MCF 10A (cell line): ENCODE data around the gene ZNF615. TPM values are rescaled to one million over a fixed set of nuclear protein-coding genes. Genes with fewer than 3 reads are reported as not detected.
"Not testable (repeated sequence)": the region's sequence is repeated elsewhere in the genome, so short reads cannot be mapped to it uniquely, and the experiment has no call there.

ENCODE experiments used
- Bru-seq: library from RNA; stranded (reverse); fragments of 400-500 nt; gene quantifications from one replicate; lab custom pipeline; 2021; lab: Mats Ljungman, UMichigan
- BruChase-seq, 2 experiments: library from RNA; stranded (reverse); fragments of 400-500 nt; gene quantifications; one replicate each; lab custom pipeline; 2021; lab: Mats Ljungman, UMichigan
- BruUV-seq: library from RNA; stranded (reverse); fragments of 400-500 nt; replicated peaks from 2 replicates; lab custom pipeline; 2021; lab: Mats Ljungman, UMichigan
- CTCF ChIA-PET: fragments of 300-600 bp; sonication (Branson Sonifier 250); formaldehyde crosslinking; extraction: SDS; loops from one replicate; lab custom pipeline; 2021; ENCODE audit warnings: antibody characterized with exemption, inconsistent platforms; lab: Yijun Ruan, JAX
- POLR2A ChIA-PET: fragments of 300-600, 350-650 bp; sonication (Branson Sonifier 250); formaldehyde crosslinking; extraction: SDS; loops from one replicate; lab custom pipeline; 2020; ENCODE audit warnings: antibody characterized with exemption, inconsistent platforms; lab: Yijun Ruan, JAX
- DNase-seq: peaks from one replicate; pipeline ENCODE4 v3.0.0-alpha.2; 2018; ENCODE audit not compliant: unreplicated experiment
- H3K27ac Mint-ChIP-seq: one replicate; pipeline ENCODE4 v1.8.0; 2022; ENCODE audit warnings: mild to moderate bottlenecking, low read depth, mixed read lengths; ENCODE audit not compliant: unreplicated experiment
- H3K27me3 Mint-ChIP-seq: one replicate; pipeline ENCODE4 v1.8.0; 2022; ENCODE audit warnings: mixed read lengths; ENCODE audit not compliant: insufficient read depth, unreplicated experiment
- H3K36me3 Mint-ChIP-seq: one replicate; pipeline ENCODE4 v1.8.0; 2022; ENCODE audit warnings: mild to moderate bottlenecking, moderate library complexity, mixed read lengths; ENCODE audit not compliant: insufficient read depth, unreplicated experiment
- H3K4me1 Mint-ChIP-seq: one replicate; pipeline ENCODE4 v1.8.0; 2022; ENCODE audit warnings: mixed read lengths; ENCODE audit not compliant: insufficient read depth, unreplicated experiment
- H3K4me3 Mint-ChIP-seq: one replicate; pipeline ENCODE4 v1.8.0; 2022; ENCODE audit warnings: mild to moderate bottlenecking, moderate library complexity, mixed read lengths; ENCODE audit not compliant: unreplicated experiment
- H3K9me3 Mint-ChIP-seq: one replicate; pipeline ENCODE4 v1.8.0; 2022; ENCODE audit warnings: mixed read lengths; ENCODE audit not compliant: unreplicated experiment
- intact Hi-C: fragments of 100-400 bp; cut with micrococcal nuclease; formaldehyde crosslinking; loops from 2 replicates; pipeline ENCODE4 v1.14.1; 2022
- long read RNA-seq: library from polyadenylated mRNA; stranded (forward); transcript quantifications from one replicate; pipeline ENCODE4 v2.0.0, GENCODE V29; 2022
- total RNA-seq: library from RNA; stranded (reverse); gene quantifications from 2 replicates; pipeline ENCODE4 v1.2.3, GENCODE V29; 2022
- TF ChIP-seq, protein P1 (sequence below): fragments of 200-600 bp; IDR thresholded peaks from one replicate; pipeline ENCODE4 v1.8.0; 2022; ENCODE audit warnings: antibody characterized with exemption, mild to moderate bottlenecking; ENCODE audit not compliant: unreplicated experiment

ZNF615 gene
- total RNA-seq (7.3 and 9.0 TPM in 2 replicates), Bru-seq, nascent RNA (percentile 60 among the genes with signal in this experiment), BruChase-seq, experiment 1, labeled RNA remaining after a 6-hour chase (percentile 63 among the genes with signal in this experiment), BruChase-seq, experiment 2, labeled RNA remaining after a 2-hour chase (percentile 75 among the genes with signal in this experiment)
- long read RNA-seq, full-length matches to known transcripts, result 2 of 3 reads
- long read RNA-seq, partial matches to known transcripts, result 0 of 3 reads
- long read RNA-seq, other reads (novel, unspliced or antisense), result 1 of 3 reads

DNA sequence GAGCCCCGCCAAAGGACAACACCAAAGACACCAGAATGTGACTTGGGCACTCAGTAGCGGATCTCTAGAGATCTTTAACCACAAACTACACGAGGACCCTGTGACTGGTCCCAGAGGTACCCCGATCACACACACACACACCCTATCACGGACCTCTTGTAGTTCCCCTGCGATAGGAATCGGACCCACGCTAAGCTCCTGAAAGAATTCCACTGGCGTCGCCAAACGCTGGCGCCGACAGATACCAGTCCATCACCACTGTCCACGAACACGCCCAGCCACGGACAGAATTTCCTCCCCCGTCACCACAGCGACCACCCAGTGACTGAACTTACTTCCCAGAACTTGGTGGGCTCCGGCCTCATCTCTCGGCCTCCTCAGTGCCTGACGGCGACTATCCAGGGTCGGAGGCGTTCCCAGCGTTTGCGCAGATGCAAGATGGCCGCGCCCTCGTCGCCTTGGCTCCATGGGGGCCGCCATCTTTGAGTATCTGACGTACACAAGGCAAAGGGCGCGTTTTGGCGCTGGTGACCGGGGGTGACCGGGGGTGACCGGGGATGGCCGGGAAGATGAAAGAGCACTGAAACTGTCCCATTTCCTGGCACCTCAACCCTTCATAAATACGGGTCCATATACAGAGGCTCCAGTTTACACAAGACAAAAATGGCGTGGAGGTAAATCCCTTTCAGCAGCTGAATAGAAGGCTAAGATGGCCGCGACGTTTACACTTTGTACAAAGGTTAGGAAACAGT, at the start of gene ZNF615:
Gene ZNF615, minus strand, starts transcription at position 406 of the 752 bp plus-strand sequence. CDS start 4,500 bp downstream, outside the sequence.
- H3K9me3 Mint-ChIP-seq, result peaks cover 19% of the 10 kb centered on the region
- peak within 1 kb of the TSS; percentile 99 for H3K4me3 Mint-ChIP-seq
- ChIA-PET POLR2A (interaction anchor here (0.7 to 2.9 kb wide), 12 partner anchors 10 to 261 kb away, joined by 3 to 31 read pairs (median 3); partner anchors contain the start of genes PPP2R1A, ZNF350 and ZNF614), CTCF (interaction anchor here (0.5 kb wide), 2 partner anchors 85 to 1961 kb away, joined by 3 read pairs; no protein-coding TSS in a partner anchor)
- TF ChIP-seq, protein P1, sequence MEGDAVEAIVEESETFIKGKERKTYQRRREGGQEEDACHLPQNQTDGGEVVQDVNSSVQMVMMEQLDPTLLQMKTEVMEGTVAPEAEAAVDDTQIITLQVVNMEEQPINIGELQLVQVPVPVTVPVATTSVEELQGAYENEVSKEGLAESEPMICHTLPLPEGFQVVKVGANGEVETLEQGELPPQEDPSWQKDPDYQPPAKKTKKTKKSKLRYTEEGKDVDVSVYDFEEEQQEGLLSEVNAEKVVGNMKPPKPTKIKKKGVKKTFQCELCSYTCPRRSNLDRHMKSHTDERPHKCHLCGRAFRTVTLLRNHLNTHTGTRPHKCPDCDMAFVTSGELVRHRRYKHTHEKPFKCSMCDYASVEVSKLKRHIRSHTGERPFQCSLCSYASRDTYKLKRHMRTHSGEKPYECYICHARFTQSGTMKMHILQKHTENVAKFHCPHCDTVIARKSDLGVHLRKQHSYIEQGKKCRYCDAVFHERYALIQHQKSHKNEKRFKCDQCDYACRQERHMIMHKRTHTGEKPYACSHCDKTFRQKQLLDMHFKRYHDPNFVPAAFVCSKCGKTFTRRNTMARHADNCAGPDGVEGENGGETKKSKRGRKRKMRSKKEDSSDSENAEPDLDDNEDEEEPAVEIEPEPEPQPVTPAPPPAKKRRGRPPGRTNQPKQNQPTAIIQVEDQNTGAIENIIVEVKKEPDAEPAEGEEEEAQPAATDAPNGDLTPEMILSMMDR, result no peak
- H3K4me1 Mint-ChIP-seq, result peaks cover 8% of the 10 kb centered on the region
- DNase-seq, result peak; percentile 88
- no peaks in the 10 kb centered on the region for H3K27me3 Mint-ChIP-seq
- TSS peak; percentile 43 for BruUV-seq
- peaks cover 33% of the 10 kb centered on the region for H3K36me3 Mint-ChIP-seq
- intact Hi-C loops, result no loop called here
- peak within 1 kb of the TSS; percentile 98 for H3K27ac Mint-ChIP-seq

DNA sequence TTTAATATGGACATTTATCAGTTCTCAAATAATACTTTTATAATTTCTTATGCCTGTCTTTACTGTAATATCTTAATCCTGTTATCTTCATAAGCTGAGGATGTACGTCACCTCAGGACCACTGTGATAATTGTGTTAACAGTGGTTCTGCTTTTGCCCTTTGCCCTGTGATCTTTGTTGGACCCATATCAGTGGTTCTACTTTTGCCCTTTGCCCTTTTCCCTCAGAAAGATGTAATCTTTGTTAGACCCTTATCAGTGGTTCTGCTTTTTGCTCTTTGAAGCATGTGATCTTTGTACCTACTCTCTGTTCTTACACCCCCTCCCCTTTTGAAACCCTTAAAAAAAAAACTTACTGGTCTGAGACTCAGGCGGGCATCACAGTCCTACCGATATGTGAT, 48.5 kb upstream of the ZNF615 start:
- H3K36me3 Mint-ChIP-seq, BruUV-seq, H3K27ac Mint-ChIP-seq, H3K4me1 Mint-ChIP-seq, H3K27me3 Mint-ChIP-seq, intact Hi-C loops, DNase-seq, H3K4me3 Mint-ChIP-seq: not testable (repeated sequence)
- ChIA-PET POLR2A (interaction anchor here (1.4 kb wide), 1 partner anchor 83 kb away, joined by 3 read pairs; the partner anchor contains the start of gene ZNF616), CTCF (interaction anchor here (0.5 to 0.6 kb wide), 2 partner anchors 50 to 121 kb away, joined by 3 read pairs; no protein-coding TSS in a partner anchor)
- peaks cover 30% of the 10 kb centered on the region for H3K9me3 Mint-ChIP-seq

GRCh38 chr19:52051736-52052135, 43.7 kb upstream of the ZNF615 start:
- H3K27ac Mint-ChIP-seq, H3K4me3 Mint-ChIP-seq, intact Hi-C loops, H3K27me3 Mint-ChIP-seq, DNase-seq, BruUV-seq, POLR2A ChIA-PET: not testable (repeated sequence)
- CTCF ChIA-PET, result interaction anchor here (2.0 kb wide), 1 partner anchor 186 kb away, joined by 6 read pairs; no protein-coding TSS in a partner anchor
- H3K36me3 Mint-ChIP-seq, result peaks cover 24% of the 10 kb centered on the region
- peaks cover 37% of the 10 kb centered on the region for H3K9me3 Mint-ChIP-seq
- peaks cover 11% of the 10 kb centered on the region for H3K4me1 Mint-ChIP-seq

- TF ChIP-seq, protein P1, result no peak
- H3K9me3 Mint-ChIP-seq, result peaks cover 30% of the 10 kb centered on the region
- TSS peak; percentile 85 for BruUV-seq
- peak within 1 kb of the TSS; percentile 99 for H3K4me3 Mint-ChIP-seq
- ChIA-PET POLR2A (interaction anchor here (0.6 to 2.7 kb wide), 13 partner anchors 21 to 1571 kb away, joined by 3 to 18 read pairs (median 5); partner anchors contain the start of genes PPP2R1A, ZNF614, ZNF616 and ZNF836), CTCF (interaction anchor here (0.6 to 0.8 kb wide), 2 partner anchors 25 to 90 kb away, joined by 3 to 4 read pairs; no protein-coding TSS in a partner anchor)
- H3K4me1 Mint-ChIP-seq, result peaks cover 11% of the 10 kb centered on the region
- peaks cover 53% of the 10 kb centered on the region for H3K36me3 Mint-ChIP-seq
- H3K27ac Mint-ChIP-seq, result peak within 1 kb of the TSS; percentile 100
- intact Hi-C loops, result loop anchor here (2.0 to 10.0 kb wide), 2 partner anchors 46 to 124 kb away; partner anchors contain the start of genes ZNF613 and ZNF841
- H3K27me3 Mint-ChIP-seq, result no peaks in the 10 kb centered on the region
- peak; percentile 92 for DNase-seq
Measured at GRCh38 chr19:52048555-52049501, 40.8 kb upstream of the ZNF615 start, which contains the start of gene ZNF432. Gene ZNF432, minus strand, starts transcription at chr19:52048838. Its CDS starts 1,970 bp downstream, at chr19:52046868.
